PC-9 (cell line): ENCODE data around the gene TDRD1. TPM values are rescaled to one million over a fixed set of nuclear protein-coding genes. Genes with fewer than 3 reads are reported as not detected.
A peak's percentile ranks its signal among the peaks of the same experiment; 100 is the strongest.

Source experiments
- BruUV-seq: library from RNA; stranded (reverse); fragments of 400-500 nt; replicated peaks from 2 replicates; lab custom pipeline; 2021; lab: Mats Ljungman, UMichigan
- CTCF ChIA-PET: fragments of 300-600 bp; sonication (Branson Sonifier 250); formaldehyde crosslinking; loops from one replicate; lab custom pipeline; 2022; ENCODE audit warnings: antibody characterized with exemption; lab: Charles Lee
- POLR2A ChIA-PET: fragments of 300-600 bp; sonication (Branson Sonifier 250); formaldehyde crosslinking; loops from one replicate; lab custom pipeline; 2022; ENCODE audit warnings: antibody characterized with exemption; ENCODE audit not compliant: unreplicated experiment; lab: Charles Lee
- DNase-seq, 2 experiments: peaks; one replicate each; pipeline versions ENCODE4 v3.0.0 to v3.0.0-alpha.2; 2015 to 2022; ENCODE audit warnings: mixed read lengths in 1 of 2
- H2AFZ ChIP-seq: fragments of 200-600 bp; sonication (generic); 2 replicates; pipeline ENCODE4 v1.8.1; 2017; ENCODE audit warnings: antibody characterized with exemption
- H3F3A ChIP-seq: fragments of 200-600 bp; sonication (generic); 2 replicates; pipeline ENCODE4 v1.8.1; 2017; ENCODE audit warnings: antibody characterized with exemption, mild to moderate bottlenecking, low read depth; ENCODE audit not compliant: insufficient read depth
- H3K27ac ChIP-seq: fragments of 200-600 bp; sonication (generic); 2 replicates; pipeline ENCODE4 v1.6.1; 2016; ENCODE audit warnings: mixed run types
- H3K27me3 ChIP-seq: fragments of 200-600 bp; sonication (generic); 2 replicates; pipeline ENCODE4 v1.6.1; 2016; ENCODE audit warnings: low read depth, mixed run types; ENCODE audit not compliant: insufficient read depth
- H3K36me3 ChIP-seq: fragments of 200-600 bp; sonication (generic); 2 replicates; pipeline ENCODE4 v1.6.1; 2016; ENCODE audit warnings: low read depth, mixed run types
- H3K4me1 ChIP-seq: fragments of 200-600 bp; sonication (generic); replicated peaks from 2 replicates; pipeline ENCODE4 v1.6.1; 2016; ENCODE audit warnings: mixed run types; ENCODE audit not compliant: insufficient read depth
- H3K4me2 ChIP-seq: fragments of 200-600 bp; sonication (generic); 2 replicates; pipeline ENCODE4 v1.6.1; 2017; ENCODE audit warnings: mixed run types
- H3K4me3 ChIP-seq: fragments of 200-600 bp; sonication (generic); 2 replicates; pipeline ENCODE4 v1.6.1; 2016; ENCODE audit warnings: mixed run types
- H3K79me2 ChIP-seq: fragments of 200-600 bp; sonication (generic); 2 replicates; pipeline ENCODE4 v1.6.1; 2017; ENCODE audit warnings: low read depth, mixed run types
- H3K9me2 ChIP-seq: fragments of 200-600 bp; sonication (generic); 2 replicates; pipeline ENCODE4 v1.8.1; 2017; ENCODE audit warnings: mild to moderate bottlenecking; ENCODE audit not compliant: insufficient read depth
- H3K9me3 ChIP-seq: fragments of 200-600 bp; sonication (generic); 2 replicates; pipeline ENCODE4 v1.8.1; 2016; ENCODE audit warnings: low read depth; ENCODE audit not compliant: insufficient read depth
- H4K20me1 ChIP-seq: fragments of 200-600 bp; sonication (generic); 2 replicates; pipeline ENCODE4 v1.8.1; 2017; ENCODE audit not compliant: insufficient read depth
- CTCF ChIP-seq: fragments of 200-600 bp; sonication (generic); conservative IDR thresholded peaks from 2 replicates; pipeline ENCODE4 v1.6.1; 2017; ENCODE audit warnings: mixed run types, antibody characterized with exemption, mild to moderate bottlenecking, moderate library complexity
- EZH2 ChIP-seq: fragments of 200-600 bp; sonication (generic); IDR thresholded peaks from 2 replicates; pipeline ENCODE4 v1.8.0; 2017; ENCODE audit warnings: antibody characterized with exemption, low read depth
- intact Hi-C: fragments of 100-400 bp; cut with micrococcal nuclease; formaldehyde crosslinking; loops from one replicate; pipeline ENCODE4 v1.10.0; 2022; ENCODE audit not compliant: unreplicated experiment
- total RNA-seq: library from RNA; stranded (reverse); gene quantifications from 2 replicates; pipeline ENCODE4 v1.2.3, GENCODE V29; 2021

Gene TDRD1
- total RNA-seq, 1 experiment from 2014 or later, result not detected

GRCh38 chr10:114243661-114244060, 64.5 kb downstream of the TDRD1 start:
- CTCF ChIA-PET, result no interaction called here
- Histone ChIP-seq H3K27me3 (no peaks in the 10 kb centered on the region), H3K9me2 (no peaks in the 10 kb centered on the region), H3K36me3 (no peaks in the 10 kb centered on the region), H3F3A (peaks cover 7% of the 10 kb centered on the region; the same call in 1 of the 2 replicates), H3K9me3 (no peaks in the 10 kb centered on the region), H3K4me3 (no peak overlapping the region), H4K20me1 (no peaks in the 10 kb centered on the region), H3K79me2 (no peaks in the 10 kb centered on the region), H2AFZ (no peak overlapping the region), H3K27ac (no peak overlapping the region), H3K4me1 (peaks cover 32% of the 10 kb centered on the region), H3K4me2 (no peak overlapping the region)
- POLR2A ChIA-PET, result no interaction called here
- intact Hi-C loops, result loop anchor here (2.0 kb wide), 1 partner anchor 27 kb away; no protein-coding TSS in a partner anchor
- BruUV-seq, result no TSS peak
- TF ChIP-seq CTCF, result no peak
- no peak for TF ChIP-seq EZH2
- no peak for DNase-seq

GRCh38 chr10:114244126-114244525, 65.0 kb downstream of the TDRD1 start:
- Histone ChIP-seq H2AFZ (no peak overlapping the region), H3K9me2 (no peaks in the 10 kb centered on the region), H3K27me3 (no peaks in the 10 kb centered on the region), H3K9me3 (no peaks in the 10 kb centered on the region), H3K79me2 (no peaks in the 10 kb centered on the region), H3F3A (peaks cover 7% of the 10 kb centered on the region; the same call in 1 of the 2 replicates), H3K4me2 (no peak overlapping the region), H3K36me3 (no peaks in the 10 kb centered on the region), H3K27ac (no peak overlapping the region), H3K4me1 (peaks cover 32% of the 10 kb centered on the region), H3K4me3 (no peak overlapping the region), H4K20me1 (no peaks in the 10 kb centered on the region)
- ChIA-PET POLR2A (no interaction called here), CTCF (no interaction called here)
- intact Hi-C loops, result loop anchor here (2.0 kb wide), 1 partner anchor 27 kb away; no protein-coding TSS in a partner anchor
- no peak for TF ChIP-seq CTCF
- no peak for TF ChIP-seq EZH2
- no peak for DNase-seq
- BruUV-seq, result no TSS peak

- ChIA-PET CTCF (no interaction called here), POLR2A (interaction anchor here (0.6 to 1.0 kb wide), 2 partner anchors 61 to 75 kb away, joined by 4 to 5 read pairs; no protein-coding TSS in a partner anchor)
- peak; percentile 60 to 87 for DNase-seq
- Histone ChIP-seq H3K9me3 (no peaks in the 10 kb centered on the region), H4K20me1 (no peaks in the 10 kb centered on the region), H3K79me2 (no peaks in the 10 kb centered on the region), H3K4me3 (no peak overlapping the region), H3K27me3 (no peaks in the 10 kb centered on the region), H3K36me3 (no peaks in the 10 kb centered on the region), H3K4me1 (peaks cover 32% of the 10 kb centered on the region), H3K27ac (peak overlapping the region; percentile 96), H2AFZ (peak overlapping the region; percentile 32; the same call in 1 of the 2 replicates), H3F3A (peaks cover 7% of the 10 kb centered on the region; the same call in 1 of the 2 replicates), H3K9me2 (no peaks in the 10 kb centered on the region), H3K4me2 (peak overlapping the region; percentile 84)
- TF ChIP-seq EZH2, result no peak
- BruUV-seq, result no TSS peak
- intact Hi-C loops, result loop anchor here (2.0 to 5.0 kb wide), 2 partner anchors 26 to 167 kb away; no protein-coding TSS in a partner anchor
Observed at GRCh38 chr10:114245121-114245791, 66.1 kb downstream of the TDRD1 start.
